Measurements from ENCODE around the gene ENKUR.

DNA sequence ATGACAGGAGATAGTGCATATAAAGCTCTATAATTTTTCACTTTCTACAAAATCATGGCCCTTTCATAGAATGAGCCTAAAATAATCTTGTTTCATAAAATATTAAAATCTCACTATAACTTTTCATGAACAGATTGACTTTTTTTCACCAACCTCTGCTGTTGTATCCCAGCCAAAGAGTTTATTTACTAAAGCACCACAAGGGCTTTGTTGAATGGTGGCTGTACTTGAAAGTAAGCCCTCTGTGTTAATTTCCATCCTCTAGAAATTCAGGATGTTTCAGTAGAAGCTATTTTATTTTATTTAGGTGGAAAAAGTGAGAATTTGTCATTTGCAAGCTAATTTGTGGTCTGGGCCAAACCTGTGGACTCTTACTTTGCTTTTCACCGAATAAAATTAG, 30.7 kb upstream of the ENKUR start:
- TF ChIP-seq, protein P1, sequence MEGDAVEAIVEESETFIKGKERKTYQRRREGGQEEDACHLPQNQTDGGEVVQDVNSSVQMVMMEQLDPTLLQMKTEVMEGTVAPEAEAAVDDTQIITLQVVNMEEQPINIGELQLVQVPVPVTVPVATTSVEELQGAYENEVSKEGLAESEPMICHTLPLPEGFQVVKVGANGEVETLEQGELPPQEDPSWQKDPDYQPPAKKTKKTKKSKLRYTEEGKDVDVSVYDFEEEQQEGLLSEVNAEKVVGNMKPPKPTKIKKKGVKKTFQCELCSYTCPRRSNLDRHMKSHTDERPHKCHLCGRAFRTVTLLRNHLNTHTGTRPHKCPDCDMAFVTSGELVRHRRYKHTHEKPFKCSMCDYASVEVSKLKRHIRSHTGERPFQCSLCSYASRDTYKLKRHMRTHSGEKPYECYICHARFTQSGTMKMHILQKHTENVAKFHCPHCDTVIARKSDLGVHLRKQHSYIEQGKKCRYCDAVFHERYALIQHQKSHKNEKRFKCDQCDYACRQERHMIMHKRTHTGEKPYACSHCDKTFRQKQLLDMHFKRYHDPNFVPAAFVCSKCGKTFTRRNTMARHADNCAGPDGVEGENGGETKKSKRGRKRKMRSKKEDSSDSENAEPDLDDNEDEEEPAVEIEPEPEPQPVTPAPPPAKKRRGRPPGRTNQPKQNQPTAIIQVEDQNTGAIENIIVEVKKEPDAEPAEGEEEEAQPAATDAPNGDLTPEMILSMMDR (IDR thresholded peaks at IDR 0.05; ENCODE audit: insufficient read depth, low read length, poor library complexity, severe bottlenecking): no peak
- TF ChIP-seq EZH2phosphoT487 (conservative IDR thresholded peaks at IDR 0.05; ENCODE audit: low read length): no peak

Measured in SU-DHL-6 (cell line).